GM18909 (cell line): ENCODE data around the gene AEN.
A peak's percentile ranks its signal among the peaks of the same experiment; 100 is the strongest.

Experiments used
- ATAC-seq: cut with Tn5 transposase; IDR thresholded peaks from one replicate; pipeline ENCODE4 v1.9.1; 2021; ENCODE audit warnings: mild to moderate bottlenecking; ENCODE audit not compliant: unreplicated experiment, poor library complexity

Gene AEN

GRCh38 chr15:88620995-88621772, at the start of gene AEN:
Gene AEN, plus strand, starts transcription at chr15:88621340. Its CDS starts 4,870 bp downstream, at chr15:88626210.
- peak; percentile 98 for ATAC-seq

- ATAC-seq, result no peak
Observed at GRCh38 chr15:88571852-88572259, 49.3 kb upstream of the AEN start.

GRCh38 chr15:88574077-88574476, 47.1 kb upstream of the AEN start:
- no peak for ATAC-seq

GRCh38 chr15:88574655-88575054, 46.5 kb upstream of the AEN start:
- ATAC-seq, result no peak

GRCh38 chr15:88579322-88579721, 41.8 kb upstream of the AEN start:
- no peak for ATAC-seq

GRCh38 chr15:88580532-88580931, 40.6 kb upstream of the AEN start:
- ATAC-seq, result no peak

GRCh38 chr15:88586401-88587162, 34.6 kb upstream of the AEN start:
- ATAC-seq, result no peak

GRCh38 chr15:88590759-88591158, 30.4 kb upstream of the AEN start:
- ATAC-seq, result no peak

- ATAC-seq, result no peak
Observed at GRCh38 chr15:88591384-88591783, 29.8 kb upstream of the AEN start.

GRCh38 chr15:88603885-88604284, 17.3 kb upstream of the AEN start:
- ATAC-seq, result no peak

GRCh38 chr15:88604381-88605188, 16.6 kb upstream of the AEN start:
- no peak for ATAC-seq

GRCh38 chr15:88605189-88606069, 15.7 kb upstream of the AEN start:
- ATAC-seq, result no peak

- no peak for ATAC-seq
Observed at GRCh38 chr15:88606070-88606794, 14.9 kb upstream of the AEN start.

GRCh38 chr15:88607951-88608350, 13.2 kb upstream of the AEN start:
- ATAC-seq, result no peak

GRCh38 chr15:88608607-88609181, 12.4 kb upstream of the AEN start:
- no peak for ATAC-seq

- ATAC-seq, result no peak
Observed at GRCh38 chr15:88609344-88610090, 11.6 kb upstream of the AEN start.

- ATAC-seq, result no peak
Observed at GRCh38 chr15:88610701-88611231, 10.4 kb upstream of the AEN start.
